GM23248 (cell line): ENCODE results near the gene FRMD5.

Experiments used
- EZH2 ChIP-seq: fragments of 200-600 bp; sonication (generic); IDR thresholded peaks from 2 replicates; pipeline ENCODE4 v1.6.1; 2018; ENCODE audit warnings: antibody characterized with exemption, mild to moderate bottlenecking; ENCODE audit not compliant: insufficient read depth, poor library complexity, severe bottlenecking
- EZH2phosphoT487 ChIP-seq: fragments of 200-600 bp; sonication (generic); IDR thresholded peaks from 2 replicates; pipeline ENCODE4 v1.6.1; 2018; ENCODE audit warnings: antibody characterized with exemption, moderate library complexity, mild to moderate bottlenecking, low read depth; ENCODE audit not compliant: insufficient read depth

- TF ChIP-seq EZH2 (no peak), EZH2phosphoT487 (no peak)
Observed at GRCh38 chr15:43969802-43970375, 225.2 kb downstream of the FRMD5 start.
